Thyroid gland (tissue), 4 donors: ENCODE data around the gene AKR1B15. TPM values are rescaled to one million over a fixed set of nuclear protein-coding genes. Genes with fewer than 3 reads are reported as not detected.
"Not testable (repeated sequence)": the region's sequence is repeated elsewhere in the genome, so short reads cannot be mapped to it uniquely, and the experiment has no call there.

ENCODE experiments used
- DNase-seq, 2 donors: peaks; one replicate each; pipeline ENCODE4 v3.0.0-alpha.2; 2019
- H3K27ac ChIP-seq, 3 donors: fragments of 200-600 bp; sonication (generic); 1 replicate in 2 of 3; 2 replicates in 1 of 3; pipeline ENCODE4 v1.5.1; 2016 to 2019; ENCODE audit warnings: mild to moderate bottlenecking in 1 of 3, moderate library complexity in 1 of 3
- H3K27me3 ChIP-seq: fragments of 200-600 bp; sonication (generic); one replicate; pipeline ENCODE4 v1.5.1; 2019
- H3K36me3 ChIP-seq, 2 donors: fragments of 200-600 bp; sonication (generic); one replicate each; pipeline ENCODE4 v1.5.1; 2016 to 2019
- H3K4me1 ChIP-seq, 2 donors: fragments of 200-600 bp; sonication (generic); one replicate each; pipeline ENCODE4 v1.5.1; 2017 to 2019
- H3K4me3 ChIP-seq, 3 donors: fragments of 200-600 bp; sonication (generic); replicated peaks in 1 of 3; 1 replicate in 2 of 3; 2 replicates in 1 of 3; pipeline ENCODE4 v1.5.1; 2016; ENCODE audit warnings: mild to moderate bottlenecking in 1 of 3
- H3K9me3 ChIP-seq: fragments of 200-600 bp; sonication (generic); one replicate; pipeline ENCODE4 v1.5.1; 2017
- CTCF ChIP-seq, 6 experiments: fragments of 200-600 bp in 3 of 6; fragments of 450-650 bp in 3 of 6; sonication (generic) in 3 of 6; IDR thresholded peaks; one replicate each; pipeline ENCODE4 v1.5.1; 2016 to 2019; ENCODE audit warnings: antibody characterized with exemption in 6 of 6, mild to moderate bottlenecking in 2 of 6, inconsistent platforms in 1 of 6, moderate library complexity in 1 of 6
- POLR2A ChIP-seq, 2 donors: fragments of 450-650 bp; IDR thresholded peaks; one replicate each; pipeline ENCODE4 v1.6.1; 2017; ENCODE audit warnings: antibody characterized with exemption in 2 of 2, mild to moderate bottlenecking in 2 of 2, moderate library complexity in 1 of 2
- WGBS, 2 donors: methylation state at CpG; one replicate each; pipeline ENCODE4 v1.1.5; 2017; 5-methylcytosine and 5-hydroxymethylcytosine counted together
- intact Hi-C: fragments of 100-400 bp; cut with DNase I; formaldehyde crosslinking; loops from one replicate; pipeline ENCODE4 v1.15.1; 2023
- total RNA-seq, 4 donors: library from RNA; depleted of rRNA; stranded (reverse); fragments of >200 nt; gene quantifications; one replicate each; pipeline ENCODE4 v1.2.3, GENCODE V29; 2016

AKR1B15 gene
- total RNA-seq, 4 donors from 2014 or later: 0.56 to 1.2 TPM; not detected in 2

GRCh38 chr7:134533288-134533771, 15.6 kb upstream of the AKR1B15 start:
- Histone ChIP-seq H3K4me3 (no peak overlapping the region), H3K27ac (no peak overlapping the region), H3K36me3 (no peaks in the 10 kb centered on the region), H3K4me1 (peaks cover 0 to 9% of the 10 kb centered on the region in 2 donors), H3K9me3 (no peaks in the 10 kb centered on the region), H3K27me3 (no peaks in the 10 kb centered on the region)
- DNase-seq: no peak
- 88 to 97% methylated on average over 1 of the region's 1 CpG for WGBS, 2 donors
- intact Hi-C loops: no loop called here
- no peak for TF ChIP-seq CTCF (IDR thresholded peaks at IDR 0.05)
- TF ChIP-seq POLR2A (IDR thresholded peaks at IDR 0.05): no peak

GRCh38 chr7:134534633-134535032, 14.3 kb upstream of the AKR1B15 start:
- Histone ChIP-seq H3K4me1 (peaks cover 0 to 7% of the 10 kb centered on the region in 2 donors), H3K27ac (no peak overlapping the region), H3K36me3 (no peaks in the 10 kb centered on the region), H3K4me3 (no peak overlapping the region), H3K9me3 (no peaks in the 10 kb centered on the region), H3K27me3 (no peaks in the 10 kb centered on the region)
- intact Hi-C loops: no loop called here
- 79 to 84% methylated on average over 3 of the region's 3 CpGs for WGBS, 2 donors
- DNase-seq: no peak
- no peak for TF ChIP-seq CTCF (IDR thresholded peaks at IDR 0.05)
- no peak for TF ChIP-seq POLR2A (IDR thresholded peaks at IDR 0.05)

GRCh38 chr7:134535272-134535918, 13.5 kb upstream of the AKR1B15 start:
- no peak for DNase-seq
- peaks cover 0 to 7% of the 10 kb centered on the region in 2 donors for H3K4me1 ChIP-seq
- WGBS, 2 donors: 68 to 77% methylated on average over 3 of the region's 3 CpGs
- no peak overlapping the region for H3K4me3 ChIP-seq
- TF ChIP-seq POLR2A (IDR thresholded peaks at IDR 0.05): no peak
- TF ChIP-seq CTCF (IDR thresholded peaks at IDR 0.05): no peak
- no peak overlapping the region for H3K27ac ChIP-seq
- H3K27me3 ChIP-seq: no peaks in the 10 kb centered on the region
- H3K36me3 ChIP-seq: no peaks in the 10 kb centered on the region
- no peaks in the 10 kb centered on the region for H3K9me3 ChIP-seq
- intact Hi-C loops: no loop called here

GRCh38 chr7:134535919-134536299, 13.0 kb upstream of the AKR1B15 start:
- Histone ChIP-seq H3K27ac (no peak overlapping the region), H3K27me3 (no peaks in the 10 kb centered on the region), H3K9me3 (no peaks in the 10 kb centered on the region), H3K4me1 (peaks cover 0 to 7% of the 10 kb centered on the region in 2 donors), H3K36me3 (no peaks in the 10 kb centered on the region), H3K4me3 (no peak overlapping the region)
- TF ChIP-seq POLR2A (IDR thresholded peaks at IDR 0.05): no peak
- intact Hi-C loops: no loop called here
- no peak for DNase-seq
- WGBS, 2 donors: 80 to 100% methylated on average over 3 of the region's 3 CpGs

GRCh38 chr7:134536558-134536957, 12.4 kb upstream of the AKR1B15 start:
- WGBS, 2 donors: 77 to 82% methylated on average over 3 of the region's 3 CpGs
- H3K4me1 ChIP-seq, H3K27me3 ChIP-seq, H3K36me3 ChIP-seq, H3K27ac ChIP-seq, H3K9me3 ChIP-seq, DNase-seq, intact Hi-C loops, H3K4me3 ChIP-seq: not testable (repeated sequence)

- intact Hi-C loops, H3K4me1 ChIP-seq, H3K36me3 ChIP-seq, H3K27me3 ChIP-seq, H3K4me3 ChIP-seq, H3K9me3 ChIP-seq, DNase-seq, H3K27ac ChIP-seq: not testable (repeated sequence)
- 86 to 89% methylated on average over 5 of the region's 5 CpGs for WGBS, 2 donors
These were observed 11.6 kb upstream of the AKR1B15 start for GRCh38 chr7:134537273-134537781.
